ENCODE results near the gene TOB2.

DNA sequence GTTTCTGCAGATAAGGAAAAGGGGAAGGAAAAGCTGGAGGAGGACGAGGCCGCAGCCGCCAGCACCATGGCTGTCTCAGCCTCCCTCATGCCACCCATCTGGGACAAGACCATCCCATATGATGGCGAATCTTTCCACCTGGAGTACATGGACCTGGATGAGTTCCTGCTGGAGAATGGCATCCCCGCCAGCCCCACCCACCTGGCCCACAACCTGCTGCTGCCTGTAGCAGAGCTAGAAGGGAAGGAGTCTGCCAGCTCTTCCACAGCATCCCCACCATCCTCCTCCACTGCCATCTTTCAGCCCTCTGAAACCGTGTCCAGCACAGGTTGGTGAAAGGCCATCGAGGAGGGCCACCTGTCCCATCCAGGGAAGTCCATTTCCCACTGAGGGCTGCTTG is 59.3 kb downstream of the TOB2 start:
- TF ChIP-seq YY1 (IDR thresholded peaks at IDR 0.05; ENCODE audit: low read depth) (no peak), EP300 (IDR thresholded peaks at IDR 0.05; ENCODE audit: borderline replicate concordance) (no peak), TEAD4 (IDR thresholded peaks at IDR 0.05) (no peak), TAF1 (IDR thresholded peaks at IDR 0.05; ENCODE audit: low read depth) (no peak), RAD21 (IDR thresholded peaks at IDR 0.05; ENCODE audit: low read depth) (no peak), CEBPB (IDR thresholded peaks at IDR 0.05) (no peak), EGR1 (IDR thresholded peaks at IDR 0.05) (no peak), TCF12 (IDR thresholded peaks at IDR 0.05; ENCODE audit: low read depth) (no peak), CREB1 (IDR thresholded peaks at IDR 0.05; ENCODE audit: low read depth) (no peak), ZBTB7A (IDR thresholded peaks at IDR 0.05; ENCODE audit: low read depth) (no peak)
- TF ChIP-seq, protein P1, sequence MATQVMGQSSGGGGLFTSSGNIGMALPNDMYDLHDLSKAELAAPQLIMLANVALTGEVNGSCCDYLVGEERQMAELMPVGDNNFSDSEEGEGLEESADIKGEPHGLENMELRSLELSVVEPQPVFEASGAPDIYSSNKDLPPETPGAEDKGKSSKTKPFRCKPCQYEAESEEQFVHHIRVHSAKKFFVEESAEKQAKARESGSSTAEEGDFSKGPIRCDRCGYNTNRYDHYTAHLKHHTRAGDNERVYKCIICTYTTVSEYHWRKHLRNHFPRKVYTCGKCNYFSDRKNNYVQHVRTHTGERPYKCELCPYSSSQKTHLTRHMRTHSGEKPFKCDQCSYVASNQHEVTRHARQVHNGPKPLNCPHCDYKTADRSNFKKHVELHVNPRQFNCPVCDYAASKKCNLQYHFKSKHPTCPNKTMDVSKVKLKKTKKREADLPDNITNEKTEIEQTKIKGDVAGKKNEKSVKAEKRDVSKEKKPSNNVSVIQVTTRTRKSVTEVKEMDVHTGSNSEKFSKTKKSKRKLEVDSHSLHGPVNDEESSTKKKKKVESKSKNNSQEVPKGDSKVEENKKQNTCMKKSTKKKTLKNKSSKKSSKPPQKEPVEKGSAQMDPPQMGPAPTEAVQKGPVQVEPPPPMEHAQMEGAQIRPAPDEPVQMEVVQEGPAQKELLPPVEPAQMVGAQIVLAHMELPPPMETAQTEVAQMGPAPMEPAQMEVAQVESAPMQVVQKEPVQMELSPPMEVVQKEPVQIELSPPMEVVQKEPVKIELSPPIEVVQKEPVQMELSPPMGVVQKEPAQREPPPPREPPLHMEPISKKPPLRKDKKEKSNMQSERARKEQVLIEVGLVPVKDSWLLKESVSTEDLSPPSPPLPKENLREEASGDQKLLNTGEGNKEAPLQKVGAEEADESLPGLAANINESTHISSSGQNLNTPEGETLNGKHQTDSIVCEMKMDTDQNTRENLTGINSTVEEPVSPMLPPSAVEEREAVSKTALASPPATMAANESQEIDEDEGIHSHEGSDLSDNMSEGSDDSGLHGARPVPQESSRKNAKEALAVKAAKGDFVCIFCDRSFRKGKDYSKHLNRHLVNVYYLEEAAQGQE (IDR thresholded peaks at IDR 0.05; ENCODE audit: low read depth), result no peak
- TF ChIP-seq, protein P2, sequence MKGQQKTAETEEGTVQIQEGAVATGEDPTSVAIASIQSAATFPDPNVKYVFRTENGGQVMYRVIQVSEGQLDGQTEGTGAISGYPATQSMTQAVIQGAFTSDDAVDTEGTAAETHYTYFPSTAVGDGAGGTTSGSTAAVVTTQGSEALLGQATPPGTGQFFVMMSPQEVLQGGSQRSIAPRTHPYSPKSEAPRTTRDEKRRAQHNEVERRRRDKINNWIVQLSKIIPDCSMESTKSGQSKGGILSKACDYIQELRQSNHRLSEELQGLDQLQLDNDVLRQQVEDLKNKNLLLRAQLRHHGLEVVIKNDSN (IDR thresholded peaks at IDR 0.05), result no peak
